ENCODE measurements around the gene FFAR1. TPM values are rescaled to one million over a fixed set of nuclear protein-coding genes. Genes with fewer than 3 reads are reported as not detected.
A peak's percentile ranks its signal among the peaks of the same experiment; 100 is the strongest.

The FFAR1 gene
- total and polyA plus RNA-seq, 2 donors (not counting 1 experiment from before 2014, with no cell fraction given), result 3.0 to 17.9 TPM

DNA sequence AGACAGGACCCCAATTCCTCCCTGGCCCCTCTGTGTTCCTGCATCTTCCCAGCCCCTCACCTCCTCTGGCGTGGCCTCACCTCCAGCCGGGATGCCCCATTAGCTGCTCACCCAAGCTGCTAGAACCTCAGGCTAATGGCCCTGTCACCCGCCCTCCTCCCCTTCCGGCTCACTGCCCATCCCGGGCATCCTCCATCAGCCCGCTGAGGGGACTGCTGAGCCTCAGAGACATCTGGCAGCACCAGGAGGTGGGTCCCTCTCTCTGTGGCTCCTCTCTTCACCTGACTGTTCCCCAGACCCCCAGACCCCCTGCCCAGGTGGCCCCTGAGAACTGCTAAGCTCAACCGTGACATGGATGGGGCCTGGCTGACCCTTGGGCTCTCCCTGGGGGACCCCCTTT, 2.9 kb downstream of the FFAR1 start:
- POLR2A ChIA-PET, result interaction anchor here (0.5 to 0.6 kb wide), 2 partner anchors 8 to 63 kb away, joined by 3 to 5 read pairs; no protein-coding TSS in a partner anchor
- H3K27ac Mint-ChIP-seq, result peak overlapping the region; percentile 37
- ATAC-seq (ENCODE audit: low read depth) (no peak), DNase-seq (peak; percentile 53)
- H3K4me3 ChIP-seq (ENCODE audit: control extremely low read depth in 1 of 5, extremely low read depth in 1 of 5, insufficient read depth in 1 of 5, low read depth in 2 of 5, low read length in 4 of 5), result no peak overlapping the region
- TF ChIP-seq EZH2 (IDR thresholded peaks at IDR 0.05; ENCODE audit: borderline replicate concordance, insufficient read depth, low read depth, low read length, poor library complexity, severe bottlenecking), result no peak
- TF ChIP-seq, protein P1, sequence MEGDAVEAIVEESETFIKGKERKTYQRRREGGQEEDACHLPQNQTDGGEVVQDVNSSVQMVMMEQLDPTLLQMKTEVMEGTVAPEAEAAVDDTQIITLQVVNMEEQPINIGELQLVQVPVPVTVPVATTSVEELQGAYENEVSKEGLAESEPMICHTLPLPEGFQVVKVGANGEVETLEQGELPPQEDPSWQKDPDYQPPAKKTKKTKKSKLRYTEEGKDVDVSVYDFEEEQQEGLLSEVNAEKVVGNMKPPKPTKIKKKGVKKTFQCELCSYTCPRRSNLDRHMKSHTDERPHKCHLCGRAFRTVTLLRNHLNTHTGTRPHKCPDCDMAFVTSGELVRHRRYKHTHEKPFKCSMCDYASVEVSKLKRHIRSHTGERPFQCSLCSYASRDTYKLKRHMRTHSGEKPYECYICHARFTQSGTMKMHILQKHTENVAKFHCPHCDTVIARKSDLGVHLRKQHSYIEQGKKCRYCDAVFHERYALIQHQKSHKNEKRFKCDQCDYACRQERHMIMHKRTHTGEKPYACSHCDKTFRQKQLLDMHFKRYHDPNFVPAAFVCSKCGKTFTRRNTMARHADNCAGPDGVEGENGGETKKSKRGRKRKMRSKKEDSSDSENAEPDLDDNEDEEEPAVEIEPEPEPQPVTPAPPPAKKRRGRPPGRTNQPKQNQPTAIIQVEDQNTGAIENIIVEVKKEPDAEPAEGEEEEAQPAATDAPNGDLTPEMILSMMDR (IDR thresholded peaks at IDR 0.05), result no peak
- CTCF ChIA-PET, result interaction anchor here (0.8 to 13.5 kb wide), 5 partner anchors 33 to 145 kb away, joined by 3 to 234 read pairs (median 4); no protein-coding TSS in a partner anchor
- no peak overlapping the region for H3K27ac ChIP-seq (ENCODE audit: low read length in 2 of 2)
- peaks cover 51 to 65% of the 10 kb centered on the region in 2 donors for H3K4me1 ChIP-seq (ENCODE audit: control insufficient read depth in 2 of 2, insufficient read depth in 2 of 2, low read length in 2 of 2)
- H3K79me2 ChIP-seq (ENCODE audit: control insufficient read depth, insufficient read depth, low read length), result no peaks in the 10 kb centered on the region
- H3K9me3 ChIP-seq (ENCODE audit: control extremely low read depth in 1 of 3, control insufficient read depth in 2 of 3, insufficient read depth in 1 of 3, low read length in 2 of 3), result peaks cover 0 to 10% (median 0%) of the 10 kb centered on the region in 3 donors
- no peak overlapping the region for H3K4me3 Mint-ChIP-seq
- H3K27me3 ChIP-seq (replicated peaks in 1 of 4; ENCODE audit: control extremely low read depth in 1 of 4, control insufficient read depth in 3 of 4, insufficient read depth in 4 of 4, low read length in 3 of 4), result no peaks in the 10 kb centered on the region
- peaks cover 56% of the 10 kb centered on the region for H3K4me1 Mint-ChIP-seq
- no peak overlapping the region for H3K9ac ChIP-seq (ENCODE audit: low read length)
- H3K9me3 Mint-ChIP-seq (ENCODE audit: insufficient read depth), result no peaks in the 10 kb centered on the region
- H3K27me3 Mint-ChIP-seq, result no peaks in the 10 kb centered on the region
- H3K36me3 ChIP-seq (replicated peaks in 1 of 2; ENCODE audit: control extremely low read depth in 1 of 2, control insufficient read depth in 1 of 2, extremely low read depth in 1 of 2, insufficient read depth in 2 of 2, low read length in 1 of 2), result peaks cover 0 to 16% of the 10 kb centered on the region in 2 experiments
- intact Hi-C loops (cut with micrococcal nuclease), result no loop called here
- H3K4me2 ChIP-seq (replicated peaks; ENCODE audit: low read depth, low read length, poor library complexity, severe bottlenecking), result no peak overlapping the region
- no peak overlapping the region for H2AFZ ChIP-seq (ENCODE audit: insufficient read depth, low read depth, low read length, poor library complexity, severe bottlenecking)
- H4K20me1 ChIP-seq (ENCODE audit: control insufficient read depth, insufficient read depth, low read length, poor library complexity, severe bottlenecking), result peaks cover 7% of the 10 kb centered on the region
- WGBS (ENCODE audit: insufficient coverage), result 87% methylated on average over 5 of the region's 7 CpGs

DNA sequence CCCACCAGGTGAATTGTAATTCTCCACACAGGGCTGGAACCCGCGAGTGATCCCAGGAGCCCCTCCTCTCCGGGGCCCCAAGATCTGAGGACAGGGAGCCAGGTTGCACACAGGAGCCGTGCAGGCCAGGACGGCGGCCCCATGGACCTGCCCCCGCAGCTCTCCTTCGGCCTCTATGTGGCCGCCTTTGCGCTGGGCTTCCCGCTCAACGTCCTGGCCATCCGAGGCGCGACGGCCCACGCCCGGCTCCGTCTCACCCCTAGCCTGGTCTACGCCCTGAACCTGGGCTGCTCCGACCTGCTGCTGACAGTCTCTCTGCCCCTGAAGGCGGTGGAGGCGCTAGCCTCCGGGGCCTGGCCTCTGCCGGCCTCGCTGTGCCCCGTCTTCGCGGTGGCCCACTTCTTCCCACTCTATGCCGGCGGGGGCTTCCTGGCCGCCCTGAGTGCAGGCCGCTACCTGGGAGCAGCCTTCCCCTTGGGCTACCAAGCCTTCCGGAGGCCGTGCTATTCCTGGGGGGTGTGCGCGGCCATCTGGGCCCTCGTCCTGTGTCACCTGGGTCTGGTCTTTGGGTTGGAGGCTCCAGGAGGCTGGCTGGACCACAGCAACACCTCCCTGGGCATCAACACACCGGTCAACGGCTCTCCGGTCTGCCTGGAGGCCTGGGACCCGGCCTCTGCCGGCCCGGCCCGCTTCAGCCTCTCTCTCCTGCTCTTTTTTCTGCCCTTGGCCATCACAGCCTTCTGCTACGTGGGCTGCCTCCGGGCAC, 3.9 kb downstream of the FFAR1 start:
- peak; percentile 43 for DNase-seq
- no peaks in the 10 kb centered on the region for H4K20me1 ChIP-seq (ENCODE audit: control insufficient read depth, insufficient read depth, low read length, poor library complexity, severe bottlenecking)
- H2AFZ ChIP-seq (ENCODE audit: insufficient read depth, low read depth, low read length, poor library complexity, severe bottlenecking), result no peak overlapping the region
- H3K4me3 Mint-ChIP-seq, result no peak overlapping the region
- ChIA-PET CTCF (interaction anchor here (0.8 to 13.5 kb wide), 13 partner anchors 20 to 159 kb away, joined by 3 to 234 read pairs (median 11); no protein-coding TSS in a partner anchor), POLR2A (no interaction called here)
- TF ChIP-seq EZH2 (IDR thresholded peaks at IDR 0.05; ENCODE audit: borderline replicate concordance, insufficient read depth, low read depth, low read length, poor library complexity, severe bottlenecking), result no peak
- TF ChIP-seq, protein P1 (IDR thresholded peaks at IDR 0.05), result no peak
- H3K4me2 ChIP-seq (replicated peaks; ENCODE audit: low read depth, low read length, poor library complexity, severe bottlenecking), result no peak overlapping the region
- H3K27ac ChIP-seq (ENCODE audit: low read length in 2 of 2), result no peak overlapping the region
- H3K36me3 ChIP-seq (replicated peaks in 1 of 2; ENCODE audit: control extremely low read depth in 1 of 2, control insufficient read depth in 1 of 2, extremely low read depth in 1 of 2, insufficient read depth in 2 of 2, low read length in 1 of 2), result peaks cover 0 to 6% of the 10 kb centered on the region in 2 experiments
- H3K4me1 Mint-ChIP-seq, result peaks cover 46% of the 10 kb centered on the region
- H3K27ac Mint-ChIP-seq, result no peak overlapping the region
- H3K27me3 ChIP-seq (replicated peaks in 1 of 4; ENCODE audit: control extremely low read depth in 1 of 4, control insufficient read depth in 3 of 4, insufficient read depth in 4 of 4, low read length in 3 of 4), result no peaks in the 10 kb centered on the region
- no peaks in the 10 kb centered on the region for H3K9me3 Mint-ChIP-seq (ENCODE audit: insufficient read depth)
- H3K27me3 Mint-ChIP-seq, result peaks cover 3% of the 10 kb centered on the region
- H3K79me2 ChIP-seq (ENCODE audit: control insufficient read depth, insufficient read depth, low read length), result no peaks in the 10 kb centered on the region
- no peak for ATAC-seq (ENCODE audit: low read depth)
- H3K9ac ChIP-seq (ENCODE audit: low read length), result no peak overlapping the region
- WGBS (ENCODE audit: insufficient coverage), result 99% methylated on average over 47 of the region's 47 CpGs
- H3K4me1 ChIP-seq (ENCODE audit: control insufficient read depth in 2 of 2, insufficient read depth in 2 of 2, low read length in 2 of 2), result peaks cover 41 to 55% of the 10 kb centered on the region in 2 donors
- no peak overlapping the region for H3K4me3 ChIP-seq (ENCODE audit: control extremely low read depth in 1 of 5, extremely low read depth in 1 of 5, insufficient read depth in 1 of 5, low read depth in 2 of 5, low read length in 4 of 5)
- intact Hi-C loops (cut with micrococcal nuclease), result loop anchor here (1.0 to 2.0 kb wide), 3 partner anchors 45 to 144 kb away; no protein-coding TSS in a partner anchor
- H3K9me3 ChIP-seq (ENCODE audit: control extremely low read depth in 1 of 3, control insufficient read depth in 2 of 3, insufficient read depth in 1 of 3, low read length in 2 of 3), result peaks cover 0 to 10% (median 0%) of the 10 kb centered on the region in 3 donors
